ENCODE data around the gene NARS2.

The NARS2 gene

GRCh38 chr11:78418584-78419211 lies 156.0 kb downstream of the NARS2 start:
- TF ChIP-seq CTCF (IDR thresholded peaks at IDR 0.05; ENCODE audit: low read depth, low read length), result no peak
- DNase-seq (ENCODE audit: extremely low read depth, low read depth), result no peak

DNA sequence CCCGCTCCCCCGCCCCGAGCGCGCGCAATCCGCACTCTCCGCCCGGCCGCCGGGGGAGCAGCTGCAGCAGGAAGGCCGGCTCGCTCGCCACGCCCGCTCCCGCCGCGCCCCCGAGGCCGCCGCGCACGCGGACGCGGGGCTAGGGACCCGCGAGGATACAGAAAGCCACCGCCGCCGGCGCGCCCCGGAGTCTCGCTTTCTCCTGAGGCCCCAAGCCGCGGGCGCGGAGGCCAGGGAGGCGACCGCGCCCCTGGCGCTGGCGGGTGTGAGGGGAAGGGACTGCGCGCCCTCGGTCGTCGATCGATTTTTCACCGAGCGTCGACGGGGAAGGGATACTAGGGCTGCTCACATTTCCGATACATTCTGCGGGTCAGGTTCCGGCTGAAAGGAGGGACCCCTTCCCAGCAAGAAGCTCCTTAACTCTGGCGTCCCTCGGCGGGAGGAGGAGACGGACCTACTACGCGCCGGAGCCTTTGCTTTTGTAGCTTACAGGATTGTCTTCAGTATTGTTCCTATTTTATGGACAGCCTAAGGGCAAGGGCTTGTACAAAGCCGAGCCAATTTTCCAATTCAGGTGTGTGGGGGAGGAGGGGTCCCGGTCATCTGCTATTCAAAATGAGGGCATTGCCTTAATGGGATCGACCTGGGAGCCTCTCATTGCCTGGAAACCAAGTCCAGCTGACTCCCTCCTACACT lies 156.6 kb downstream of the NARS2 start:
- no peak for DNase-seq (ENCODE audit: extremely low read depth, low read depth)

DNA sequence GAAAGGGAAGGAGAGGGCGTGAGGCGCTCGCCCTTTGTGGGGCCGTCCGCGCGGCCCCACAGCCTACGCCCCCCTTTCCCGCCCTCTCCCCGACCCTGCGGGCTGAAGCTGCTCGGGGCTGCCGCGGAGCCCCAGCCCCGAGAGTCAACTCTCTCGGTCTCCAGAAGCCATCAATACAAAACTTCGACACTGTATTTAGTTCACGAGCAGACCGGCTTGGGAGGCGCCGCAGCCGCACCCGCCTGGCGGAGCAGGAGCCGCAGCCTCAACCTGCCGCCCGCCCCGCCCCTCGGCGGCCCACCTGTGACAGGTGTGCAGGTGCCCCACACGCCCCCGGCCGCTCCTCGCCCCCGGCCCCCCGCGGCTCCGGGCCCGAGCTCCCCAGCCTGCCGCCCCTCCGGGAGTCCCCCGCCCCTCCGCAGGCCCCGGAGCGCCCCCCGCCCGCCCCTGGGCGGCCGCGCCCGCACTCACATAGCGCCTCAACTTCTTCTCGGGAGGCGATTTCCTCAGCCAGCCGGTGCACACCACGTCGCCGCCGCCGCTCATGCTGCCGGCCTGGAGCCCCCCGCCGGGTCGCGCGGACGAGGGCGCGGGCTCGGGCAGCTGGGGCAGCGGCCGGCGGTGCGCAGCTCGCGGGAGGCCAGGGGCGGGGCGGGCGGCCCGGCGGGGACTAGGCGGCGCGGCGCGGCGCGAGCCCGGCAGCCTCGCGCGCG lies 157.3 kb downstream of the NARS2 start, which contains the start of gene GAB2:
Gene GAB2, minus strand, starts transcription at position 646 of the 713 bp plus-strand sequence. Its CDS starts 100 bp downstream, at position 546.
- DNase-seq (ENCODE audit: extremely low read depth, low read depth), result no peak
- no peak for TF ChIP-seq CTCF (IDR thresholded peaks at IDR 0.05; ENCODE audit: low read depth, low read length)

More for the DNA sequence above, 156.6 kb downstream of the NARS2 start:
- TF ChIP-seq CTCF (IDR thresholded peaks at IDR 0.05; ENCODE audit: low read depth, low read length), result no peak

GRCh38 chr11:78416285-78417174 lies 158.1 kb downstream of the NARS2 start:
- peak; percentile 64 for DNase-seq (ENCODE audit: extremely low read depth, low read depth)
- peak; percentile 58 for TF ChIP-seq CTCF (IDR thresholded peaks at IDR 0.05; ENCODE audit: low read depth, low read length)

- no peak for DNase-seq (ENCODE audit: extremely low read depth, low read depth)
- no peak for TF ChIP-seq CTCF (IDR thresholded peaks at IDR 0.05; ENCODE audit: low read depth, low read length)
These were observed 159.3 kb downstream of the NARS2 start for GRCh38 chr11:78415338-78415737.

- TF ChIP-seq CTCF (IDR thresholded peaks at IDR 0.05; ENCODE audit: low read depth, low read length), result peak; percentile 65
- DNase-seq (ENCODE audit: extremely low read depth, low read depth), result no peak
These were observed 160.2 kb downstream of the NARS2 start for GRCh38 chr11:78414321-78415051.

All from AG09319 (cell line).